Esophagus (tissue), 2 donors: ENCODE data around the gene RGMA. TPM values are rescaled to one million over a fixed set of nuclear protein-coding genes. Genes with fewer than 3 reads are reported as not detected.
"Not testable (repeated sequence)": the region's sequence is repeated elsewhere in the genome, so short reads cannot be mapped to it uniquely, and the experiment has no call there.

Experiments
- H3K27ac ChIP-seq, 2 donors: one replicate each; pipeline ENCODE4 v1.5.1; 2013; ENCODE audit warnings: low read depth in 2 of 2, mild to moderate bottlenecking in 2 of 2, inconsistent platforms in 1 of 2, low read length in 1 of 2, moderate library complexity in 1 of 2
- H3K27me3 ChIP-seq, 2 donors: one replicate each; pipeline ENCODE4 v1.6.1; 2013; ENCODE audit warnings: low read length in 2 of 2, control low read depth in 1 of 2, mild to moderate bottlenecking in 1 of 2; ENCODE audit not compliant: insufficient read depth in 2 of 2, control insufficient read depth in 1 of 2
- H3K36me3 ChIP-seq, 2 donors: one replicate each; pipeline ENCODE4 v1.6.1; 2013; ENCODE audit warnings: low read length in 1 of 2; ENCODE audit not compliant: control insufficient read depth in 2 of 2, insufficient read depth in 2 of 2
- H3K4me1 ChIP-seq, 2 donors: one replicate each; pipeline ENCODE4 v1.6.1; 2013; ENCODE audit warnings: low read length in 1 of 2; ENCODE audit not compliant: control insufficient read depth in 2 of 2, insufficient read depth in 2 of 2
- H3K4me3 ChIP-seq, 2 donors: one replicate each; pipeline ENCODE4 v1.5.1; 2013; ENCODE audit warnings: low read length in 2 of 2, mild to moderate bottlenecking in 2 of 2, low read depth in 1 of 2, moderate library complexity in 1 of 2
- H3K9me3 ChIP-seq, 2 donors: one replicate each; pipeline ENCODE4 v1.6.1; 2013; ENCODE audit warnings: mild to moderate bottlenecking in 2 of 2, low read depth in 1 of 2, low read length in 1 of 2, moderate library complexity in 1 of 2; ENCODE audit not compliant: control insufficient read depth in 2 of 2, insufficient read depth in 1 of 2
- WGBS, 2 donors: extraction: QIAGEN DNeasy Blood & Tissue Kit; methylation state at CpG; one replicate each; pipeline ENCODE4 v1.1.7; 2013; 5-methylcytosine and 5-hydroxymethylcytosine counted together
- polyA plus RNA-seq, 2 donors: library from polyadenylated mRNA; stranded (reverse); fragments of 200-250 nt; gene quantifications; one replicate each; pipeline ENCODE4 v1.2.3, GENCODE V29; 2013
- donor health status: healthy with polysubstance abuse.
- donor health status: Bipolar disorder and iron deficiency.

RGMA gene
- polyA plus RNA-seq, 2 donors: 27.7 to 30.9 TPM

GRCh38 chr15:93040288-93041158 lies 48.5 kb downstream of the RGMA start:
- Histone ChIP-seq H3K4me3 (no peak overlapping the region), H3K27ac (no peak overlapping the region), H3K4me1 (peaks cover 10 to 17% of the 10 kb centered on the region in 2 donors), H3K9me3 (peaks cover 0 to 2% of the 10 kb centered on the region in 2 donors), H3K27me3 (no peaks in the 10 kb centered on the region), H3K36me3 (peaks cover 8 to 21% of the 10 kb centered on the region in 2 donors)
- 63 to 72% methylated on average over 20 of the region's 20 CpGs for WGBS, 2 donors

GRCh38 chr15:93039562-93040287 lies 49.3 kb downstream of the RGMA start:
- H3K4me1 ChIP-seq: peaks cover 10 to 17% of the 10 kb centered on the region in 2 donors
- H3K27me3 ChIP-seq: not testable (repeated sequence)

GRCh38 chr15:93037820-93038705 lies 50.9 kb downstream of the RGMA start:
- 67 to 75% methylated on average over 20 of the region's 20 CpGs for WGBS, 2 donors

More at GRCh38 chr15:93039562-93040287, 49.3 kb downstream of the RGMA start:
- H3K9me3 ChIP-seq, H3K27ac ChIP-seq, H3K4me3 ChIP-seq: not testable (repeated sequence)
- 93 to 94% methylated on average over 12 to 13 of the region's 13 CpGs for WGBS, 2 donors
- peaks cover 4 to 14% of the 10 kb centered on the region in 2 donors for H3K36me3 ChIP-seq

GRCh38 chr15:93036951-93037819 lies 51.8 kb downstream of the RGMA start:
- Histone ChIP-seq H3K4me1 (peaks cover 10 to 13% of the 10 kb centered on the region in 2 donors), H3K27ac (peak overlapping the region; percentile 23 to 71), H3K4me3 (no peak overlapping the region), H3K9me3 (no peaks in the 10 kb centered on the region), H3K27me3 (no peaks in the 10 kb centered on the region), H3K36me3 (no peaks in the 10 kb centered on the region)
- 67 to 71% methylated on average over 29 of the region's 29 CpGs for WGBS, 2 donors

More at GRCh38 chr15:93037820-93038705, 50.9 kb downstream of the RGMA start:
- Histone ChIP-seq H3K4me3 (no peak overlapping the region), H3K9me3 (no peaks in the 10 kb centered on the region), H3K27ac (peak overlapping the region; percentile 23 to 71), H3K4me1 (peaks cover 10 to 17% of the 10 kb centered on the region in 2 donors), H3K36me3 (peaks cover 0 to 5% of the 10 kb centered on the region in 2 donors), H3K27me3 (no peaks in the 10 kb centered on the region)

- Histone ChIP-seq H3K27me3 (no peaks in the 10 kb centered on the region), H3K4me3 (no peak overlapping the region), H3K36me3 (no peaks in the 10 kb centered on the region), H3K4me1 (peaks cover 10 to 12% of the 10 kb centered on the region in 2 donors), H3K27ac (no peak overlapping the region), H3K9me3 (no peaks in the 10 kb centered on the region)
- 60 to 64% methylated on average over 32 of the region's 32 CpGs for WGBS, 2 donors
Observed at GRCh38 chr15:93035953-93036810, 52.8 kb downstream of the RGMA start.

GRCh38 chr15:93035092-93035915 lies 53.7 kb downstream of the RGMA start:
- Histone ChIP-seq H3K9me3 (no peaks in the 10 kb centered on the region), H3K27me3 (no peaks in the 10 kb centered on the region), H3K4me1 (peaks cover 7 to 14% of the 10 kb centered on the region in 2 donors), H3K4me3 (no peak overlapping the region), H3K27ac (no peak overlapping the region), H3K36me3 (no peaks in the 10 kb centered on the region)
- 84 to 87% methylated on average over 18 of the region's 18 CpGs for WGBS, 2 donors

GRCh38 chr15:93034512-93034911 lies 54.5 kb downstream of the RGMA start:
- no peak overlapping the region for H3K4me3 ChIP-seq
- H3K4me1 ChIP-seq: peaks cover 7 to 19% of the 10 kb centered on the region in 2 donors
- H3K27me3 ChIP-seq: no peaks in the 10 kb centered on the region
- no peak overlapping the region for H3K27ac ChIP-seq
- H3K36me3 ChIP-seq: no peaks in the 10 kb centered on the region
- H3K9me3 ChIP-seq: no peaks in the 10 kb centered on the region
- 73 to 77% methylated on average over 7 of the region's 7 CpGs for WGBS, 2 donors
